NT2/D1 (cell line): ENCODE data around the gene KMT2C.
"Not testable (repeated sequence)": the region's sequence is repeated elsewhere in the genome, so short reads cannot be mapped to it uniquely, and the experiment has no call there.

Experiments used
- DNase-seq: peaks from one replicate; pipeline ENCODE4 v3.0.0-alpha.2; 2011; ENCODE audit warnings: low read depth, low spot score
- H3K27me3 ChIP-seq: 2 replicates; pipeline ENCODE4 v1.6.0; 2011; ENCODE audit warnings: mild to moderate bottlenecking; ENCODE audit not compliant: insufficient read length, insufficient read depth
- H3K36me3 ChIP-seq: 2 replicates; pipeline ENCODE4 v1.6.1; 2011; ENCODE audit warnings: mild to moderate bottlenecking, low read length, mixed read lengths; ENCODE audit not compliant: insufficient read depth, insufficient read length
- H3K4me1 ChIP-seq: 2 replicates; pipeline ENCODE4 v1.5.1; 2011; ENCODE audit not compliant: insufficient read depth, insufficient read length
- H3K4me3 ChIP-seq: 2 replicates; pipeline ENCODE4 v1.5.1; 2011; ENCODE audit warnings: low read depth; ENCODE audit not compliant: insufficient read length
- H3K9ac ChIP-seq: 2 replicates; pipeline ENCODE4 v1.6.0; 2011; ENCODE audit warnings: low read depth; ENCODE audit not compliant: insufficient read length
- H3K9me3 ChIP-seq: 2 replicates; pipeline ENCODE4 v1.5.1; 2011; ENCODE audit warnings: mild to moderate bottlenecking, low read length; ENCODE audit not compliant: insufficient read depth
- SUZ12 ChIP-seq: IDR thresholded peaks from 2 replicates; pipeline ENCODE4 v1.6.1; 2011; ENCODE audit not compliant: insufficient read length, insufficient read depth; ENCODE audit errors: extremely low read depth
- YY1 ChIP-seq: IDR thresholded peaks from 2 replicates; pipeline ENCODE4 v1.6.1; 2011; ENCODE audit not compliant: insufficient read length, insufficient read depth
- ZNF274 ChIP-seq: IDR thresholded peaks from 2 replicates; pipeline ENCODE4 v1.6.1; 2011; ENCODE audit warnings: mild to moderate bottlenecking, low read depth, low read length

KMT2C gene

GRCh38 chr7:152430854-152431253 lies 4.9 kb downstream of the KMT2C start:
- TF ChIP-seq YY1 (no peak), ZNF274 (no peak)
- Histone ChIP-seq H3K9me3 (no peaks in the 10 kb centered on the region), H3K9ac (no peak overlapping the region), H3K4me1 (no peaks in the 10 kb centered on the region), H3K27me3 (peaks cover 4% of the 10 kb centered on the region), H3K36me3 (no peaks in the 10 kb centered on the region), H3K4me3 (no peak overlapping the region)
- DNase-seq = no peak

- not testable (repeated sequence) for H3K9me3 ChIP-seq, H3K27me3 ChIP-seq, H3K4me3 ChIP-seq, H3K9ac ChIP-seq, DNase-seq, H3K4me1 ChIP-seq, H3K36me3 ChIP-seq
These were observed 5.7 kb downstream of the KMT2C start for GRCh38 chr7:152430118-152430517.

- no peak overlapping the region for H3K4me3 ChIP-seq
- no peaks in the 10 kb centered on the region for H3K4me1 ChIP-seq
- TF ChIP-seq ZNF274 (no peak), SUZ12 (no peak), YY1 (no peak)
- H3K9me3 ChIP-seq = peaks cover 23% of the 10 kb centered on the region; the same call in 1 of the 2 replicates
- no peak for DNase-seq
- H3K27me3 ChIP-seq = no peaks in the 10 kb centered on the region
- no peaks in the 10 kb centered on the region for H3K36me3 ChIP-seq
- H3K9ac ChIP-seq = no peak overlapping the region
These were observed 11.3 kb downstream of the KMT2C start for GRCh38 chr7:152424348-152425108.

- no peak for DNase-seq
These were observed 11.8 kb downstream of the KMT2C start for GRCh38 chr7:152423991-152424347.

GRCh38 chr7:152423171-152423570 lies 12.6 kb downstream of the KMT2C start:
- H3K36me3 ChIP-seq, H3K4me3 ChIP-seq, H3K9ac ChIP-seq, H3K4me1 ChIP-seq, DNase-seq, H3K27me3 ChIP-seq: not testable (repeated sequence)
- peaks cover 23% of the 10 kb centered on the region; the same call in 1 of the 2 replicates for H3K9me3 ChIP-seq

More at GRCh38 chr7:152423991-152424347, 11.8 kb downstream of the KMT2C start:
- Histone ChIP-seq H3K4me1 (no peaks in the 10 kb centered on the region), H3K36me3 (no peaks in the 10 kb centered on the region), H3K9me3 (peaks cover 23% of the 10 kb centered on the region; the same call in 1 of the 2 replicates), H3K27me3 (no peaks in the 10 kb centered on the region), H3K4me3 (no peak overlapping the region), H3K9ac (no peak overlapping the region)
- TF ChIP-seq YY1 (no peak), ZNF274 (no peak), SUZ12 (no peak)

GRCh38 chr7:152420950-152421349 lies 14.9 kb downstream of the KMT2C start:
- H3K36me3 ChIP-seq, H3K4me3 ChIP-seq, H3K9ac ChIP-seq, H3K27me3 ChIP-seq, H3K4me1 ChIP-seq, DNase-seq: not testable (repeated sequence)
- peaks cover 23% of the 10 kb centered on the region; the same call in 1 of the 2 replicates for H3K9me3 ChIP-seq

GRCh38 chr7:152419473-152420429 lies 16.1 kb downstream of the KMT2C start:
- no peak for TF ChIP-seq YY1
- no peak for TF ChIP-seq ZNF274
- no peak for TF ChIP-seq SUZ12
- H3K36me3 ChIP-seq = no peaks in the 10 kb centered on the region
- peaks cover 23% of the 10 kb centered on the region; the same call in 1 of the 2 replicates for H3K9me3 ChIP-seq
- no peak overlapping the region for H3K9ac ChIP-seq
- H3K4me3 ChIP-seq = no peak overlapping the region
- no peaks in the 10 kb centered on the region for H3K4me1 ChIP-seq
- no peaks in the 10 kb centered on the region for H3K27me3 ChIP-seq
- DNase-seq = no peak
